Measurements from ENCODE around the gene HAS3. TPM values are rescaled to one million over a fixed set of nuclear protein-coding genes. Genes with fewer than 3 reads are reported as not detected.

The HAS3 gene
- total RNA-seq, 6 donors from 2014 or later = 4.5 to 32.0 (median 15.8) TPM

GRCh38 chr16:69166221-69166833 lies 60.9 kb downstream of the HAS3 start:
- Histone ChIP-seq H3K36me3 (peaks cover 3 to 76% (median 18%) of the 10 kb centered on the region in 4 donors), H3K27me3 (no peaks in the 10 kb centered on the region), H3K27ac (no peak overlapping the region), H3K4me3 (no peak overlapping the region), H3K4me1 (peaks cover 8 to 18% (median 15%) of the 10 kb centered on the region in 4 donors), H3K9me3 (no peaks in the 10 kb centered on the region)
- ATAC-seq (ENCODE audit: low FRiP score in 2 of 2) = no peak
- TF ChIP-seq, protein P1, sequence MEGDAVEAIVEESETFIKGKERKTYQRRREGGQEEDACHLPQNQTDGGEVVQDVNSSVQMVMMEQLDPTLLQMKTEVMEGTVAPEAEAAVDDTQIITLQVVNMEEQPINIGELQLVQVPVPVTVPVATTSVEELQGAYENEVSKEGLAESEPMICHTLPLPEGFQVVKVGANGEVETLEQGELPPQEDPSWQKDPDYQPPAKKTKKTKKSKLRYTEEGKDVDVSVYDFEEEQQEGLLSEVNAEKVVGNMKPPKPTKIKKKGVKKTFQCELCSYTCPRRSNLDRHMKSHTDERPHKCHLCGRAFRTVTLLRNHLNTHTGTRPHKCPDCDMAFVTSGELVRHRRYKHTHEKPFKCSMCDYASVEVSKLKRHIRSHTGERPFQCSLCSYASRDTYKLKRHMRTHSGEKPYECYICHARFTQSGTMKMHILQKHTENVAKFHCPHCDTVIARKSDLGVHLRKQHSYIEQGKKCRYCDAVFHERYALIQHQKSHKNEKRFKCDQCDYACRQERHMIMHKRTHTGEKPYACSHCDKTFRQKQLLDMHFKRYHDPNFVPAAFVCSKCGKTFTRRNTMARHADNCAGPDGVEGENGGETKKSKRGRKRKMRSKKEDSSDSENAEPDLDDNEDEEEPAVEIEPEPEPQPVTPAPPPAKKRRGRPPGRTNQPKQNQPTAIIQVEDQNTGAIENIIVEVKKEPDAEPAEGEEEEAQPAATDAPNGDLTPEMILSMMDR (IDR thresholded peaks at IDR 0.05) = no peak
- no peak for TF ChIP-seq POLR2A (IDR thresholded peaks at IDR 0.05)
- no peak for TF ChIP-seq EP300 (IDR thresholded peaks at IDR 0.05)
- no peak for TF ChIP-seq POLR2AphosphoS5 (IDR thresholded peaks at IDR 0.05)
- DNase-seq = no peak
- 59 to 67% methylated on average over 8 of the region's 8 CpGs for WGBS, 2 donors

DNA sequence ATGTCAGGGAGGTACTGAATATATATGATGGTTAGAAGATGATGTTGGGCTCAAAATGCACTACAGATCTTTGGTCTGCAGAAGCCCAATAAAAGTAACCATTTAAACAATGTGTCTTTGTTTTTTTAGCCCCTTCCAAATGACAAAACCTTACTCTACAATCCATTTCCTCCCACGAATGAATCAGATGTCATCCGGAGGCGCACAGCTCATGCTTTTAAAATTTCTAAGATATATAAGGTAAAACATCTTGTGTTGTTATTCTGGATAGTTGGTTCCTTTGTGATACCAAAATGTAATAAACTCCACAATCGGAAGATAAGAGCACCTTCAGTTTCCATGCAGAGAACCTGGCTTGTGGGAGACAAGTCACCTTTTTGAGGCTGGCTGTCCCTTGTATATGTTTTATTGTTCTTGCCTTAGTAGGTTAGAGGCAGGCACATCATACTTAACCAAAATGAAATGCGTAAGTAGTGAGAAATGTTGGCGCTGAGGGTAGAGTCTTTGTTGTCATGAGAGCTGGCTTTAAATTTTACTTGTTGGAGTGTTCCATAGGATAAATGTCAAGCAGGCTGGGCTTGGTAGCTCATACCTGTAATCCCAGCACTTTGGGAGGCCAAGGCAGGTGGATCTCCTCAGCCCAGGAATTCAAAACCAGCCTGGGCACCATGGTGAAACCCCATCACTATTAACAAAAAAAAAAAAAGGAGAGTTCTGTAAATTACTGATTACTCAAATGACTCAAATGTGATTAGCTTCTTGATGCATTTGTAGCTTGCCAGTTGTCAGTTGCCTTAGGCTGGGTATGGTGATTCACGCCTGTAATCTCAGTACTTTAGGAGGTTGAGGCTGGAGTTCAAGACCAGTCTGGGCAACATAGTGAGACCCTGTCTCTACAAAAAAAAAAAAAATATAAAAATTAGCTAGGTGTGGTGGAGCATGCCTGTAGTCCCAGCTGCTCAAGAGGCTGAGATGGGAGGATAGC lies 61.8 kb downstream of the HAS3 start:
- no peak for TF ChIP-seq POLR2A (IDR thresholded peaks at IDR 0.05)
- no peak for TF ChIP-seq EP300 (IDR thresholded peaks at IDR 0.05)
- TF ChIP-seq, protein P1 (IDR thresholded peaks at IDR 0.05) = no peak
- TF ChIP-seq POLR2AphosphoS5 (IDR thresholded peaks at IDR 0.05) = no peak
- 93% methylated on average over 7 of the region's 7 CpGs for WGBS, 2 donors
- DNase-seq (no peak), ATAC-seq (ENCODE audit: low FRiP score in 2 of 2) (no peak)
- peaks cover 3 to 68% (median 10%) of the 10 kb centered on the region in 4 donors for H3K36me3 ChIP-seq
- no peak overlapping the region for H3K4me3 ChIP-seq
- H3K27me3 ChIP-seq = no peaks in the 10 kb centered on the region
- H3K4me1 ChIP-seq = peaks cover 8 to 26% (median 22%) of the 10 kb centered on the region in 4 donors
- no peak overlapping the region for H3K27ac ChIP-seq
- H3K9me3 ChIP-seq = no peaks in the 10 kb centered on the region

Other genes starting within 250 kb of the HAS3 start
- 100 to 1,000 TPM in 1 of 6 donors, 10 to 100 TPM in 5; 33.5 to 103 (median 70.6) TPM for gene CHTF8, start 26.9 kb downstream of the HAS3 start, total RNA-seq
- 10 to 100 TPM; 10.9 to 38.8 (median 28.4) TPM for gene UTP4, start 27.0 kb downstream of the HAS3 start, total RNA-seq
- 10 to 100 TPM; 24.1 to 41.2 (median 30.5) TPM for gene SNTB2, start 81.5 kb downstream of the HAS3 start, total RNA-seq
- gene VPS4A, start 205.7 kb downstream of the HAS3 start, total RNA-seq = 10 to 100 TPM; 27.8 to 48.6 (median 32.9) TPM
- gene PDF, start 224.9 kb downstream of the HAS3 start, total RNA-seq = 10 to 100 TPM in 5 of 6 donors, 1 to 10 TPM in 1; 6.9 to 22.0 (median 13.5) TPM
- gene COG8, start 233.9 kb downstream of the HAS3 start, total RNA-seq = 10 to 100 TPM; 33.5 to 62.9 (median 37.0) TPM
- gene NIP7, start 234.1 kb downstream of the HAS3 start, total RNA-seq = 10 to 100 TPM in 4 of 6 donors, 1 to 10 TPM in 2; 2.7 to 21.0 (median 14.1) TPM
- 1 to 10 TPM in 2 of 6 donors, under 1 TPM in 2, not detected in 2; 0.43 to 2.6 (median 1.1) TPM for gene TMED6, start 246.1 kb downstream of the HAS3 start, total RNA-seq

All from upper lobe of left lung (tissue), 6 donors.